HCT116 (cell line): ENCODE results near the gene MAP1S. TPM values are rescaled to one million over a fixed set of nuclear protein-coding genes. Genes with fewer than 3 reads are reported as not detected.

Experiments
- ATAC-seq: fragments of 200-7000 bp; cut with Tn5 transposase; 2 replicates; pipeline ENCODE4 v1.9.1; 2020; ENCODE audit warnings: mild to moderate bottlenecking, moderate library complexity
- BruUV-seq: library from RNA; stranded (reverse); fragments of 400-500 nt; replicated peaks from 2 replicates; lab custom pipeline; 2021; lab: Mats Ljungman, UMichigan
- CTCF ChIA-PET: fragments of 300-600 bp; sonication (Branson Sonifier 250); formaldehyde crosslinking; loops from one replicate; lab custom pipeline; 2021; ENCODE audit warnings: antibody characterized with exemption; lab: Charles Lee
- POLR2A ChIA-PET: fragments of 300-600, 350-600 bp; sonication (Branson Sonifier 250); formaldehyde crosslinking; loops from one replicate; lab custom pipeline; 2021; ENCODE audit warnings: antibody characterized with exemption; lab: Charles Lee
- RAD21 ChIA-PET, 2 experiments: fragments of 300-600 bp; sonication (Branson Sonifier 250); formaldehyde crosslinking; loops; one replicate each; lab custom pipeline; 2023; ENCODE audit warnings: low total read pairs in 2 of 2; ENCODE audit not compliant: uncharacterized antibody in 2 of 2, unreplicated experiment in 2 of 2, low non-redundant PET in 1 of 2; lab: Charles Lee
- DNase-seq: peaks from one replicate; pipeline ENCODE4 v3.0.0-alpha.2; 2010; ENCODE audit warnings: low read depth, low spot score
- H2AFZ ChIP-seq: fragments of 200-600 bp; shearing (Covaris generic), sonication (generic); 2 replicates; pipeline ENCODE4 v1.6.1; 2017; ENCODE audit warnings: low read depth, mixed run types, mixed read lengths, antibody characterized with exemption, low read length; ENCODE audit not compliant: poor library complexity, severe bottlenecking
- H3K27ac ChIP-seq: 2 replicates; pipeline ENCODE4 v1.5.1; 2012; ENCODE audit warnings: low read depth, low read length
- H3K27me3 ChIP-seq: fragments of 200-600 bp; sonication (generic); 2 replicates; pipeline ENCODE4 v1.6.1; 2016; ENCODE audit warnings: mixed run types, low read length, mixed read lengths; ENCODE audit not compliant: insufficient read depth
- H3K36me3 ChIP-seq, 2 experiments: fragments of 200-500 bp in 1 of 2; fragments of 200-600 bp in 1 of 2; sonication (Bioruptor generic) in 1 of 2; sonication (generic) in 1 of 2; 2 replicates each; pipeline versions ENCODE4 v1.5.1 to v1.6.1; 2014 to 2016; ENCODE audit warnings: low read length in 2 of 2, inconsistent platforms in 1 of 2, mixed read lengths in 1 of 2, mixed run types in 1 of 2; ENCODE audit not compliant: insufficient read depth in 2 of 2, control insufficient read depth in 1 of 2
- H3K4me1 ChIP-seq, 2 experiments: fragments of 200-600 bp in 1 of 2; sonication (generic) in 1 of 2; 2 replicates each; pipeline versions ENCODE4 v1.5.1 to v1.6.1; 2012 to 2017; ENCODE audit warnings: low read length in 2 of 2, inconsistent platforms in 1 of 2, mild to moderate bottlenecking in 1 of 2, mixed read lengths in 1 of 2, mixed run types in 1 of 2, moderate library complexity in 1 of 2; ENCODE audit not compliant: insufficient read depth in 2 of 2, control insufficient read depth in 1 of 2
- H3K4me2 ChIP-seq: fragments of 200-600 bp; sonication (generic); 2 replicates; pipeline ENCODE4 v1.6.1; 2017; ENCODE audit warnings: mixed run types, low read length, mixed read lengths
- H3K4me3 ChIP-seq, 2 experiments: fragments of 200-600 bp in 1 of 2; sonication (generic) in 1 of 2; replicated peaks in 1 of 2; 2 replicates each; pipeline ENCODE4 v1.5.1; 2011 to 2016; ENCODE audit warnings: low read length in 2 of 2, control low read depth in 1 of 2, low read depth in 1 of 2, mild to moderate bottlenecking in 1 of 2, mixed read lengths in 1 of 2, mixed run types in 1 of 2
- H3K79me2 ChIP-seq: fragments of 200-600 bp; sonication (generic); 2 replicates; pipeline ENCODE4 v1.6.1; 2017; ENCODE audit warnings: mild to moderate bottlenecking, mixed run types, low read length, moderate library complexity, mixed read lengths; ENCODE audit not compliant: insufficient read depth
- H3K9ac ChIP-seq: fragments of 200-600 bp; sonication (generic); 2 replicates; pipeline ENCODE4 v1.6.1; 2016; ENCODE audit warnings: low read length, mixed read lengths
- H3K9me2 ChIP-seq: fragments of 200-600 bp; sonication (generic), shearing (Covaris generic); 2 replicates; pipeline ENCODE4 v1.6.1; 2017; ENCODE audit warnings: mixed run types, mild to moderate bottlenecking, moderate library complexity; ENCODE audit not compliant: insufficient read depth
- H3K9me3 ChIP-seq, 2 experiments: fragments of 200-500 bp in 1 of 2; fragments of 200-600 bp in 1 of 2; sonication (Bioruptor generic) in 1 of 2; sonication (generic) in 1 of 2; 2 replicates each; pipeline ENCODE4 v1.6.1; 2014 to 2017; ENCODE audit warnings: low read length in 2 of 2, mixed read lengths in 2 of 2, inconsistent platforms in 1 of 2, low read depth in 1 of 2, mild to moderate bottlenecking in 1 of 2, mixed run types in 1 of 2, moderate library complexity in 1 of 2; ENCODE audit not compliant: control insufficient read depth in 1 of 2, insufficient read depth in 1 of 2
- H4K20me1 ChIP-seq: fragments of 200-600 bp; sonication (generic), shearing (Covaris generic); 2 replicates; pipeline ENCODE4 v1.6.1; 2017; ENCODE audit warnings: mixed run types, mild to moderate bottlenecking, moderate library complexity; ENCODE audit not compliant: insufficient read depth
- POLR2AphosphoS5 ChIP-seq: IDR thresholded peaks from 2 replicates; pipeline ENCODE4 v1.6.1; 2011; ENCODE audit warnings: mild to moderate bottlenecking, low read depth, low read length, moderate library complexity
- SIN3A ChIP-seq: IDR thresholded peaks from 2 replicates; pipeline ENCODE4 v1.6.1; 2012; ENCODE audit warnings: low read depth
- ZBTB33 ChIP-seq: IDR thresholded peaks from 2 replicates; pipeline ENCODE4 v1.6.1; 2011; ENCODE audit warnings: mild to moderate bottlenecking, low read length, moderate library complexity; ENCODE audit not compliant: insufficient replicate concordance; ENCODE audit errors: extremely low read depth
- ZFX ChIP-seq: fragments of 450-650 bp; IDR thresholded peaks from 2 replicates; pipeline ENCODE4 v1.6.1; 2017
- intact Hi-C: fragments of 100-400 bp; cut with micrococcal nuclease; formaldehyde crosslinking; loops from 2 replicates; pipeline ENCODE4 v1.10.0; 2022
- total RNA-seq: library from RNA; stranded (reverse); gene quantifications from one replicate; pipeline ENCODE4 v1.2.1, GENCODE V29; 2021; ENCODE audit not compliant: unreplicated experiment

Gene MAP1S
- total RNA-seq, 1 experiment from 2014 or later, result 80.8 TPM

GRCh38 chr19:17743874-17744580 is 24.7 kb downstream of the MAP1S start:
- RAD21 ChIA-PET, result no interaction called here
- no peak overlapping the region for H3K27ac ChIP-seq

More at GRCh38 chr19:17743874-17744580, 24.7 kb downstream of the MAP1S start:
- H3K27me3 ChIP-seq, result no peaks in the 10 kb centered on the region
- intact Hi-C loops, result no loop called here
- H3K9me2 ChIP-seq, result no peaks in the 10 kb centered on the region
- no peaks in the 10 kb centered on the region for H3K36me3 ChIP-seq
- ATAC-seq, result no peak
- no TSS peak for BruUV-seq
- no peaks in the 10 kb centered on the region for H3K9me3 ChIP-seq
- POLR2A ChIA-PET, result no interaction called here
- CTCF ChIA-PET, result interaction anchor here (0.6 kb wide), 1 partner anchor 47 kb away, joined by 3 read pairs; no protein-coding TSS in a partner anchor
- no peak overlapping the region for H2AFZ ChIP-seq
- DNase-seq, result no peak
- no peaks in the 10 kb centered on the region for H4K20me1 ChIP-seq
- no peak overlapping the region for H3K4me3 ChIP-seq
- H3K9ac ChIP-seq, result no peak overlapping the region
- H3K4me2 ChIP-seq, result no peak overlapping the region
- peaks cover 3 to 24% of the 10 kb centered on the region in 2 experiments; a peak in 3 of 4 replicates for H3K4me1 ChIP-seq
- H3K79me2 ChIP-seq, result no peaks in the 10 kb centered on the region
- no peak for TF ChIP-seq SIN3A
- no peak for TF ChIP-seq POLR2AphosphoS5
- no peak for TF ChIP-seq ZFX
- TF ChIP-seq ZBTB33, result no peak
